G401.6 (cell line): ENCODE data around the gene MEIOB.
"Not testable (repeated sequence)": the region's sequence is repeated elsewhere in the genome, so short reads cannot be mapped to it uniquely, and the experiment has no call there.

Experiments used
- FAIRE-seq: peaks from 2 replicates; lab custom pipeline; 2012; peaks lifted over from hg19 to GRCh38; lab: Jason Lieb, UNC

Gene MEIOB

DNA sequence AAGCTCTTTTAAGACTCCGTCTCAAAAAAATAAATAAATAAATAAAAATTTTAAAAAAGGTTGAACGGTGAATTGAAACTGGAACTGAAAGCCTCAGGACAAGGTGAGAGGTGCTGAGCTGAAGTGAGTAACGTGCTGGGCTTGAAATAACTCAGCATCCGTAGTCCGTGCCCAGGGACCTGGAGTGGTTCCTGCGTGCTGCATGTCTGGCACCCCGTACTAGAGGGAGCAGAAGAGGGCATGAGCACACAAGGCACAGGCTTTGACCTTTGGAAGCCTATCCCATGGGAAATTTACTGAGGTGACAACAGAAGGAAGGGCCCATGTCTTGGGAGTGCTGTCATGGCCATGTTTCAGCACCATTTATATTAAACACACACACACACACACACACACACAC is 4.5 kb upstream of the MEIOB start:
- FAIRE-seq, result no peak

DNA sequence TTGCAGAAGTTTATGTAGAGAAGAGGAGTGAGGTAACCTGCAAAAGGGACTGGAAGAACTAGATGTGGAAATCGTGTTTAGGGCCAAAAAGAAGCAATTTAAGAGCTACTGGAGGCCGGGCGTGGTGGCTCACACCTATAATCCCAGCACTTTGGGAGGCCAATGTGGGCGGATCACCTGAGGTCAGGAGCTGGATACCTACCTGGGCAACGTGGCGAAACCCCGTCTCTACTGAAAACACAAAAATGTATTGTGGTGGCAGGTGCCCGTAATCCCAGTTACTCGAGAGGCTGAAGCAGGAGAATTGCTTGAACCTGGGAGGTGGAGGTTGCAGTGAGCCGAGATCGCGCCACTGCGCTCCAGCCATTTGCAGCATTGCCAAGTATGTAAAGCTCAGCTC is 4.1 kb upstream of the MEIOB start:
- FAIRE-seq, result not testable (repeated sequence)

DNA sequence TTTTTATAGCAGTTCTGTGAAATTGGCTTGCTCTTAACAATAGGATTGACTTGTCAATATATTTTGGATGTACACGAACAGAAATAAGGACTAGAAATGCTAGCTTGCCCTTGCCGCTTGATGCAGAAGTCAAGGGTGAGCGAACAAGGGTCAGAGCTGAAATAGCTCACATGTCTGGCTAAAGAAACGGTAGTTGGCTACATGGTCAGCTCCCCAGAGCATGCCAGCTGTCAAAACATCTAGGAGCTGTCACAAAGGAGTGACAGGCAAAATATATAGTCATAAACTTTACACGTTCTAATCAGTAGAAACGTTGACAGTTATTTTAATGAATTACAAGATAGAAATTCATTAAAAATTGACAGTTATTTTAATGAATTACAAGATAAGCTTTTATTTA is 2.9 kb upstream of the MEIOB start:
- FAIRE-seq, result no peak

DNA sequence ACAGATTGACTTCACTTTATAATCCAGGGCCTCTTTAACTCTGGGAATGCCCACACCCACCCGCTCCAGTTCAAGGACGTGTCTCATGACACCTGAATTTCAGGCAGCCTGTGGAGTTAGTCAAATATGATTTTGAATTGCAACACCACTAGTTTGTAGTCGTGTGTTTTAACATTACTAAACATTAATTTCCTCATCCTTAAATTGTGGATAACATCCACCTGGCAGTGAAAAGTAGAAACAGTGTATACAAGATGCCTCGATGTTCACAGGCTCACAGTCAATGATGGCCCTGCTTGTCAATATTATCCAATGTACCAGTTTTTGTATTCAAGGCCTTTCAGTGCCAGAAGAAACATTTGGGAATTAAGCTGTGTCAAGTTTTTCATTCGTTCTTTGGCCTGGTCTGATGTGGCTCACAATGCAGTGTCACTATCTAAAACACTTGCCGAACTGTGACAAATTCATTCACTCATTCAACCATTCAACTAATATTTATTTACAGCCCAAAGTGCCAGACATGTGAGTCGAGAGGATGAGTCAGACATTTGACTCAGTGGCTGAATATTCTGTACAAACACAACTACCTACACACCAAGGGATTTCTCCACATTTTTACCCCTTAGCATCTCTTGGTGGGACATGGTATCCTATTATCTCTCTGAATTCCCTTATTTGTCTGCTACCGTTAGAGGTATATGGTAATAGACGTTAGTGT is 1.4 kb downstream of the MEIOB start:
- FAIRE-seq, result no peak

DNA sequence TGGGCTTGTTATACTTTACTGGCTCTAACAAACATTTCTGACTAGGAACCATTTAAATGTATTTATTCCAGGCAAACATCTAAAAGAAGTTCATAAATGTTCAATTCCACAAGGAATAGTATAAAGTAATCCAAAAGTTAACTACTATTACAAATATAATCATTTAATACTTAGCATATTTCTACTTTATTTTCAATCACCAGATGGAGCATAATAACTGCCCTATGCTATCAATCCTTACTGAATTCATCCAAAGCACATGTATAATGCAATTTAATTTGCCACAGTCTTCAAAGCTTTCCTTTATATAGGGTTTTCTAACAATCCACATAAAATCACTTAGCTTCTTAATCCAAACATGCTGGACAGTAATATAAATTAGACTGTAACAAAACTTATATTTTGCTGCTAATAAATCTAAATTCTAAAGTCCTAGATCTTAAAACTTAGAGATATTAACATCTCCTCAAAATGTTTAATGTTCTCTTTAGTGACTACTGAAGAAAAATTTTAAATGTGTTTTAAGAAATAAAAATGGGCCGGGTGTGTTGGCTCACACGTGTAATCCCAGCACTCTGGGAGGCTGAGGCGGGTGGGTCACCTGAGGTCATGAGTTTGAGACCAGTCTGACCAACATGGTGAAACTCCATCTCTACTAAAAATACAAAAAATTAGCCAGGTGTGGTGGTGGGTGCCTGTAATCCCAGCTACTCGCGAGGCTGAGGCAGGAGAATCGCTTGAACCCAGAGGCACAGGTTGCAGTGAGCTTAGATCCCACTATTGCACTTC is 5.9 kb downstream of the MEIOB start:
- FAIRE-seq, result peak; percentile 63

DNA sequence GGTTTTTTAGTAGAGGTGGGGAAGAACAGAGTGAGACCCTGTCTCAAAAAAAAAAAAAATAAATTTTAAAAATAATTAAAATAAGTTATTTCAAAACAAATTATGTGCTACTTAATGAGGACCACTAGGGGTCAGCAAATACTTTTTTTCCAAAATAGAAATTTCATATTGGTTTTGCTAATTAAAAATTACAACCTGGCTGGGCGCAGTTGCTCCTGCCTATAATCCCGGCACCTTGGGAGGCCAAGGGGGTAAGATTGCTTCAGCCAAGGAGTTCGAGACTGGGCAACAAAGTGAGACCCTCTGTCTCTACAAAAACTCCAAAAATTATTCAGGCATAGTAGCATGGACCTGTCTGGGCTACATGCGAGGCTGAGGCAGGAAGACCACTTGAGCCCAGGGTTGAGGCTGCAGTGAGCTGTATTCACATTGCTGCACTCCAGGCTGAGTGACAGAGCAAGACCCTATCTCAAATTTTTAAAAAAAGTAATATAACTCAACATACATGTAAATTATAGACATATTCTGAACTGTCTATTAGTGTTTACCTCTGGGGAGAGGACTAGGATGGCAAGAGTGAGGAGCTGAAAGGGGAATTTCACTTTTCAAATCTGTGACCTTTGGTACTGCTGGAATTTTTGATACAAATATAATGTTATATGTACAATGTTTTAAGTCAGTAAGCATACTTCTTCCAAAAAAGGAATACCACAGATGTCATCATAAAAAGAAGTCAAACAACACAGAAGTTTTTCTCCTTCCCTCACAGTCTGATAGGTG is 8.1 kb downstream of the MEIOB start:
- peak; percentile 78 for FAIRE-seq

DNA sequence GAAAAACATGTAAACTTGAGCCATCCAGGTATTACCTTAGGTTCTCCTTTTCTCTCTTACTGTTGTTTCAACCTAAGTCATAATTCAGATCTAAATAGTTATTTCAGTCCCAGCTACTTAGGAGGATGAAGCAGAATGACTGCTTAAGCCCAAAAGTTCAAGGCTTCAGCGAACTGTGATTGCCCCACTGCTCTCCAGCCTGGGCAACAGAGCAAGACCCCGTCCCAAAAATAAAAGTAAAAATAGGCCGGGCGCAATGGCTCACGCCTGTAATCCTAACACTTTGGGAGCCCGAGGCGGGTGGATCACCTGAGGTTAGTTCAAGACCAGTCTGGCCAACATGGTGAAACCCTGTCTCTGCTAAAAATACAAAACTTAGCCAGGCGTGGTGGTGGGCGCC is 9.6 kb downstream of the MEIOB start:
- no peak for FAIRE-seq

DNA sequence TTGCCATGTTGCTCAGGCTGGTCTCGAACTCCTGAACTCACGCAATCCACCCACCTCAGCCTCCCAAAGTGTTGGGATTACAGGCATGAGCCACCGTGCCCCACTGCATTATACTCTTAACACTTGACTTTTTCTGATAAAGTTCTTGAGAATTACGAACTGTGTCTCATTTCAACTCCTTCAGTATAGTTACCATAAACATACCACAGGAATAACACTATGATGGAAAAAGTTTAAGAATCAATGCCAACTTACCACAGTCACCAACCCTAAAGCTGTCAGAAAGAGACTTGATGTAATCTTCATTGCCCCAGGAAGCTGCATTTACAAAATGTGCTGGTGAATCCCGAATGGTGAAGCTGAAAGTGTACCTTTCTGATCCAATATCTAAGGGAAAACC is 10.2 kb downstream of the MEIOB start:
- FAIRE-seq, result no peak

DNA sequence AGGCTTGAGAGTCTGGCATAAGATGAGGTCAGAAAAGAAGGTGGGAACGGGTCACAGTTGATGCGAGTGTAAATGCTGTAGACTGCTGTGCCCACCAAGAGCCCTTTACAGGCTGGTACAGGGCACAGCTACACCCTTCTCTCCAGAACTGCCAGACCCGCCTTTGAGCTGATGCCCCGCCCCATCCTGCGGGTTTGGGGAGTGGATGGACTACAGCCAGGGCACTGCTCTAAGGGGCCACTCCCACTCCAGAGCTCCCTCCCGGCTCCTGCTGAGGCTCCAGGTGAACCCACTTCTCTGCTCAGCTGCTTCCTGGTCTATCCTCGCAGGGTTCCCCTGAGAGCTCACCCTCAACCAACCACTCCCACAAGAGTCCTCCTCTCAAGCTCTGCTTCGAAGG is 12.3 kb downstream of the MEIOB start:
- no peak for FAIRE-seq

DNA sequence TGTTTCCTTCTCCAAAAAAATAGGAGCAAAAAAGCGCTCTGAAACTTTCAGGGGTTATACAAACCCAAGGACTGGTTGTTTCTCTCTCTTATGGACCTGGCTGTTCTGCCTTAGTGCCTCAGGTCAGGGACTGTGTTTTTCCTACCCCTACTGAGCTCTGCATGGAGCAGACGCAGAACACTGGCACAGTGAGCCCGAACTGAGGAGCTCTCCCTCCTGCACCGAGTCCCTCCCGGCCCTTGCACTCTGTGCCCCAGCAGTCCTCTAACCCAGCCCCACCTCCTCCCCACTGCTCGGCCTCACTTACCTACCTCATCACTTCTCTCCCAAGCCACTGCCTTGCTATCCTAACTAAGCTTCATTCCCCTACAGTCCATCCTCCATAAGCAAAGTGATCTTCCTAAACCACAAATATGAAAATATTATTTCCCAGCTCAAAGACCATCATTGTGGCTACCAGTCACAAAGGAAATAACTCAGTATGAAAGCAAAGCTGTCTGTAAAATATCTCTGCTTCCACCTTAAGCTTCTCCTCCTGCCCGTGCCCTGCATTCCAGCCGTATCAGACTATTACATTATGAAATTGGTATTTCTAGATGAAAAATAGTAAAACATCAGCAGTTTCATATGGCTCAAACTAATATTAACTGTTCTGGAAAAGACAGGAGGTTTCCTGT is 13.6 kb downstream of the MEIOB start:
- FAIRE-seq, result no peak

DNA sequence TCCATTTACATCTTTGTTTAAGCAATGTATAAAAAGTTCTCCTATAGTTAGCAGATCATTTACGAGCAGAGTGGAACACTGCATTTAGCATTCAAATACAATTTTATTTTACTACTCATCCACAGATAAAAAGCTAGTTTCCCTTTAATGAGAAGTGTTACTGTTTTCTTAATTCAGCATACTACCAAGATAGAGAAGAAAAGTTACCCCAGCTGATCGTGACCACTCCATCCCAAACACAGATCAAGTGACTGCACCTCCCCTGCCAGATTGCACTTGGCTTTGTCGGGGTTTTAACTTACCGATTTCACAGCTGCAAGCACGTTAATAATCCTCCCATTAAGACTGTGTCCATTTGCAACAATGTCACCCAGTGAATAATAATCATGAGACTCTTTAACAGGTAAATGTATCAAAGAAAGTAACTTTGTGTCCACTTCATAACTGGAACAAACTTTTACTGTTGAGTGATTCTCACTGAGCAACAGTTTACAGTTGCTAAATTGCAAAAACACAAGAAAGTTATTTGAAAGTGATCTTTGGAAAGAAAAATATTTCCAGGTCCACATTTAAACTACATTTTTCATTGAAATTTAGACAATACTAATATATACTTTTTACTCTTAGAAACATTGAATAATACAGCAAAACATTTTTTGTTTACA is 14.4 kb downstream of the MEIOB start:
- FAIRE-seq, result no peak

DNA sequence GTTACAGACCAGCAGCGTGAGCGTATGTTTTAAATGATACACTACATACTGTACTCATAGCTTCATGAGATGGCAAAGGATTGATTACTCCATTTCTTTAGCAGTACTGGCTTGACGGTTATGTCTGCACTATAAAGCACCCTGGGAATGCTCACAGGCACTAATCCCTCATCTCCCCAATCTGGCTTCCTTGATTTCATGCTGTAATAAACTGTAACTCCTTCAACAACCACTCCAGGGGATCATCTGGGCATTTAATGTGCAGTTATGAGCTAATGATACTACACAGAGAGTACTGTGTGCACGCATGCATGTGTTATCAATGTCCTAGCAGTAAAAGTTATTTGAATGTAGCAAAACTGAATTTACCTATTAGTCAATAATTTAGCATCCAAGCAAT is 20.2 kb downstream of the MEIOB start:
- FAIRE-seq, result no peak

DNA sequence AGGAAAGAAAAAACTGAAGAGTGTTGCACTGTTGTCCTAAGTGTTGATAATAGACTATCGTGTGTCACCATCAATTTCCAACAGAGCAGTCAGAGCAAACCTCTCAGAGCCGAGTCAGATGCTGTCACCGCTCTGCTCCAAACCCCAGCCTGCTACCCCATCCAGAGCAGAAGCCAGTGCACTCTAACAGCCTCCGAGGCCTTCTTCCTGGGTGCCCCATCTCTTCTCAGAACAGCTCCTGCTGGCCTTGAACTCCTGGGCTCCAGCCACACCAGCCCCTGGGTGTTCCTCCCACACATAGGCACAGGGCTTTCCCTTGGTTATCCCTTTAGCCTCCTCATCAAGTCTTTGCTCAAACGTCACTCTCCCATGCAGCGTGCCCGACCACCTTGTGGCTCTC is 21.0 kb downstream of the MEIOB start:
- FAIRE-seq, result no peak

DNA sequence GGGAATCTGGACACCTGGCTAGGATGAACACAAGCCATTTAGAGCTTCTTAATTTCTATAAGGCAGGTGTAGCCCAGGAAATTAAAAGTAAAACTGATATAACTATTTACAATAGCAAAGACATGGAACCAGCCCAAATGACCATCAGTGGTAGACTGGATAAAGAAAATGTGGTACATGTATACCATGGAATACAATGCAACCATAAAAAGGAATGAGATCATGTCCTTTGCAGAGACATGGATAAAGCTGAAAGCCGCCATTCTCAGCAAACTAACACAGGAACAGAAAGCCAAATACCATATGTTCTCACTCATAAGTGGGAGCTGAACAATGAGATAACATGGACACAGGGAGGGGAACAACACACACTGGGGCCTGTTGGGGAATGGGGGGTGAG is 25.5 kb downstream of the MEIOB start:
- FAIRE-seq, result no peak

DNA sequence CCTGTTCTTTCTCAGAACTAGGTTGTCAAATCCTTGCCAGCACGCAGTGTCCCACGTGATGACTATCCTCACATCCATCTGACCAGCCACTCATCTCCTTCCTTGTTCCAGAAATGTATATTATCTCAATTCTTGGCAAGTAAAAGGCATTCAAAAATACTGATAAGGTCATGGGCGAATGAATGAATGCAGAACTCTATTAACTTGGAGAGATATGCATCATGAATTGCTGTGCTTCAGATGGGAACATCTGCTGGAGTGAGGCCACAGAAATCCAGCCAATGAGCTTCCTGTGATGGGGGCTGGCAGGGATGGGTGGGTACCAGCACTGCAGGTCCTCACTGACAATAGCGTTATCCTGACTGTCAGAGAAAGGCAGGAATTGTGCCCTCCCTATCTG is 26.0 kb downstream of the MEIOB start:
- no peak for FAIRE-seq

DNA sequence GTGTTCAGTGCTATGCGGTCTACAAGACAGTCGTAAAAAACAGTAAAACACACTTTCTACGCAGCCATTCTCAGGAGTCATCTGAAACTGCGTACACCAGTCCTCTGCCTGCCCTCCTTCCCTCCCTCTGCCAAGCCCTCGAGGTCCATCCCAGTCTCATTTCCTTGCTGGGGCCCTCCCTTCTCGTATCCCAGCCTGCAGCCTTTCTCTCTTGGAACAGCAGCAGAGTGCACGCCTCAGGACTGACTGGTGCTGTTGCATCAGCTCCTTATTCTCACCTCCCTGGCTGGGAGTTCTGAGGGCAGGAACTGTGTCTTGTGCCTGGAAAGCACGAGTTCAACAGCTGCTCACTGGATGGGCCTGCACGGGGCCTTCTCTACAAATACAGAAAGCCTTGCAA is 32.4 kb downstream of the MEIOB start:
- no peak for FAIRE-seq

DNA sequence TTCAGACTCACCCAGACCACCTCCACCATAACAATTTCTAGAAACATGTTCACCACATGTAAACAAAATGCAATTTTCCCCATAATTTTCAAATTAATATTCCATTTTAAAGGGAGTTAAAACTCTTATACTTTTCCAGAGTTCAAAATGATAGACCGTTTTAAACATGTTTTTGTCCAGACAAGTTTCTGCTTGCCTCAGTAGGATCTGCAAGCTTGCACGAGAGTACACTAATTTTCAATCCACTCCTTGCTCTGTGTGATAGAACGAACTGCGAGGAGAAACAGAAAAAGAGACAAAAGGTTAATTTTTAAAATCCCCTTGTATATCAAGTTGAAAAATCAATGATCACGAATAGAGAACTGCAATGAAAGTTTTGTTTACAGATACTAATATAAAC is 37.9 kb downstream of the MEIOB start:
- FAIRE-seq, result no peak

DNA sequence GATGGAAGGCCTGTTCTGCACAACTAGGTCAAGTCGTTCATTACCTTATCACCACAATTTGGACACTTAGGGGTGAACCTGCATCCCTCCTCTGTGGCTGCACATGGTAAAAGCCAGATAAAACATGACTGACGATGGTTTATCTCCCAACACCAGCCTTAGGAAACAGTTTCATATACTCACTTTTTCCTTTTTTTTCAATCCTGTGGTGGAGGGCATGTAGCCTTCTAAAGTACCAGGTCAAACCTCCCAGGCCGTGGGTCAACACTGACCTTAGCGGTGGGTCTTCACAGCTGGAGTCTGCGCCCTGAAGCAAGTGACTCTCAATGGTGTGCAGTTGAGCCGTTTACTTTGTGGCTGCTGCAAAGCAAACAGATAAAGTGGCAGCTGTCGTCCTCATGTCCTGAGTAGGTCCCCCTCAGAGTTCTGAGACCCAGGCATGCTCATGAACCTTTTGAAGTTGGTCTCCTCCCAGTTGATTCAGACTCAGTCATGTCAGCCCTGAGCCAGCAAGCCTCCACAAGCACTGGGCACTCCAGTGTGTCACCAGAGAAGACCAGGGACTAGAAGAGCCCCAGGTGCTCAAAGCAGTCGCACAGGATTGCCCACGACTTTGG is 39.0 kb downstream of the MEIOB start:
- FAIRE-seq, result no peak

DNA sequence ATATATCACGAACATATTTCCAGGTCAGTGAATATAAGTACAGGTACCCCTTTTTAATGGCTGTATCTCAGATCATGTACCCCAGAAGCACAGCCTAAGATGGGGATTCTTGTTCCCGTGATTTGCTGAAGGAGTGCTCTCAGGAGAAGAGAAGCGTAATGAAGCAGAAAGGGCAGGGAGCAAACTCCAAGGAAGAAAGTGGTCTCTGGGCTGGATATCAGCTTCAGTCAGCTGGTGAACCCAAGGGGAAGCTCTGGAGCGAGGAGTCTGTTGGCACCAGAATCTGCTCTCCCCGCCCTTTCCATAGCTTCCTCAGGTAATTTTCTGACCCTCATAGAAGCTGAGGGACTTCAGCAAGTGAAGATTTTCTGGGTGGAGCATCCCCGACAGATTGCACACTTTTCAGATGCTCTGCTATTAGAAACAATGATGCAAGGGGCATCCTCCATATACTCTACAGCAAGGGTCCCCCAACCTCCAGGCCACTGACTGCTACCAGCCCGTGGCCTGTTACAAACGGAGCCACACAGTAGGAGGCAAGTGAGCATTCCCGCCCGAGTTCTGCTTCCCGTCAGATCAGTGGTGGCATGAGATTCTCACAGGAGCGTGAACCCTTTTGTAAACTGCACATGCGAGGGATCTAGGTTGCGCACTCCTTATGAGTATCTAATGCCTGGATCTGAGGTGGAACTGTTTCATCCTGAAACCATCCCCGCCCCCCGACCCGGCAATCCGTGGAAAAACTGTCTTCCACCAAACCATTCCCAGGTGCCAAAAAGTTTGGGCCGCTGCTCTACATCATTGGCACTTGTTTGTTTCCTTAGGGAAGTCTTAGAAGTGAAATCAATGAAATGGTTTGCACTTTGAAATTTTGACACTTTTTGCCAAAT is 40.5 kb downstream of the MEIOB start:
- FAIRE-seq, result no peak

DNA sequence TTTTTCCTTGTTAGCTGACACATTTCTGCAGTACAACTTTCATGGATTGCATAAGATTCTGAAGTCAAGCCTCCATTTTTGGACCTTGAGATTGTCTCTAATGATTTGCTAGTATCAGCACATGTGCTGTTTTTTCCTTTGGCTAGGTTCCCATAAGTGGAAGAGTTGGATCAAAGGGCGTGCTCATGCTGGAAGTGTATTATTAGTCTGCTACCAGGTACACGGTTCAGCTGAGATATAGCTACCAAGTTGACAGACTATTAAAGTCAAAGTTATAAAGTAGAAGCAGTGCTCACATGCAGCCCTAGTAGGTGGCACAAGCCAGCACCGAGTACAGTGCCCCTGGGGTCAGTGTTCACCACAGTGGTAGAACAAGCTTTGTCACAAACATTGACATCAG is 41.8 kb downstream of the MEIOB start:
- no peak for FAIRE-seq
